Thymus (tissue), 11 donors: ENCODE data around the gene ANXA9. TPM values are rescaled to one million over a fixed set of nuclear protein-coding genes. Genes with fewer than 3 reads are reported as not detected.

Experiments used
- DNase-seq, 9 donors: peaks; one replicate each; pipeline ENCODE4 v3.0.0-alpha.2; 2013; ENCODE audit warnings: low spot score in 9 of 9, low read depth in 6 of 9, missing footprints in 1 of 9
- H3K27ac ChIP-seq, 2 donors: one replicate each; pipeline ENCODE4 v1.5.1; 2013; ENCODE audit warnings: control low read depth in 1 of 2, low read depth in 1 of 2, low read length in 1 of 2, mild to moderate bottlenecking in 1 of 2, moderate library complexity in 1 of 2
- H3K27me3 ChIP-seq, 2 donors: one replicate each; pipeline ENCODE4 v1.5.1; 2013; ENCODE audit warnings: low read length in 1 of 2; ENCODE audit not compliant: control insufficient read depth in 2 of 2, insufficient read depth in 1 of 2
- H3K36me3 ChIP-seq, 2 donors: one replicate each; pipeline ENCODE4 v1.5.1; 2013; ENCODE audit warnings: low read length in 1 of 2, mild to moderate bottlenecking in 1 of 2, moderate library complexity in 1 of 2; ENCODE audit not compliant: control insufficient read depth in 2 of 2, insufficient read depth in 2 of 2
- H3K4me1 ChIP-seq, 2 donors: one replicate each; pipeline ENCODE4 v1.5.1; 2013; ENCODE audit warnings: low read length in 2 of 2; ENCODE audit not compliant: control insufficient read depth in 2 of 2, insufficient read depth in 2 of 2
- H3K4me3 ChIP-seq, 2 donors: one replicate each; pipeline ENCODE4 v1.5.1; 2013; ENCODE audit warnings: low read length in 2 of 2, control low read depth in 1 of 2, mild to moderate bottlenecking in 1 of 2
- H3K9me3 ChIP-seq, 2 donors: one replicate each; pipeline ENCODE4 v1.5.1; 2013; ENCODE audit warnings: low read length in 1 of 2, mild to moderate bottlenecking in 1 of 2; ENCODE audit not compliant: control insufficient read depth in 2 of 2, insufficient read depth in 1 of 2
- WGBS: extraction: QIAGEN DNeasy Blood & Tissue Kit; methylation state at CpG from one replicate; pipeline ENCODE4 v1.1.7; 2013; 5-methylcytosine and 5-hydroxymethylcytosine counted together
- polyA plus RNA-seq: library from polyadenylated mRNA; stranded (reverse); fragments of 200-250 nt; gene quantifications from one replicate; pipeline ENCODE4 v1.2.3, GENCODE V29; 2013
- total RNA-seq: library from RNA; stranded (reverse); fragments of 120-200 nt; gene quantifications from one replicate; pipeline ENCODE4 v1.2.4, GENCODE V29; 2013
- donor health status: healthy.

ANXA9 gene
- total and polyA plus RNA-seq, 2 donors: 0.14 to 2.1 TPM

GRCh38 chr1:151008244-151009205 is 26.4 kb downstream of the ANXA9 start, which contains the start of gene PRUNE1:
Gene PRUNE1 (plus strand): TSS chr1:151008449. CDS start chr1:151008633, 184 bp downstream.
- Histone ChIP-seq H3K9me3 (no peaks in the 10 kb centered on the region), H3K27ac (peak within 1 kb of the TSS; percentile 84), H3K4me3 (peak within 1 kb of the TSS; percentile 81 to 93), H3K27me3 (no peaks in the 10 kb centered on the region), H3K36me3 (peaks cover 3 to 6% of the 10 kb centered on the region in 2 donors), H3K4me1 (peaks cover 37 to 54% of the 10 kb centered on the region in 2 donors)
- WGBS: under 1% methylated on average over 69 of the region's 69 CpGs
- DNase-seq: peak; percentile 86 to 97 (median 90)

GRCh38 chr1:151009206-151009587 is 27.1 kb downstream of the ANXA9 start:
- Histone ChIP-seq H3K4me3 (peak overlapping the region; percentile 81 to 93), H3K36me3 (peaks cover 3 to 6% of the 10 kb centered on the region in 2 donors), H3K27me3 (no peaks in the 10 kb centered on the region), H3K9me3 (no peaks in the 10 kb centered on the region), H3K27ac (no peak overlapping the region), H3K4me1 (peaks cover 37 to 48% of the 10 kb centered on the region in 2 donors)
- 90% methylated on average over 3 of the region's 3 CpGs for WGBS
- no peak for DNase-seq

GRCh38 chr1:151009674-151010345 is 27.7 kb downstream of the ANXA9 start:
- Histone ChIP-seq H3K9me3 (no peaks in the 10 kb centered on the region), H3K36me3 (peaks cover 3 to 6% of the 10 kb centered on the region in 2 donors), H3K27ac (no peak overlapping the region), H3K4me3 (no peak overlapping the region), H3K4me1 (peaks cover 37 to 45% of the 10 kb centered on the region in 2 donors), H3K27me3 (no peaks in the 10 kb centered on the region)
- WGBS: 98% methylated on average over 8 of the region's 8 CpGs
- DNase-seq: no peak

GRCh38 chr1:151010346-151010726 is 28.2 kb downstream of the ANXA9 start:
- peaks cover 3 to 6% of the 10 kb centered on the region in 2 donors for H3K36me3 ChIP-seq
- H3K4me3 ChIP-seq: no peak overlapping the region
- no peaks in the 10 kb centered on the region for H3K9me3 ChIP-seq
- H3K27me3 ChIP-seq: no peaks in the 10 kb centered on the region
- 97% methylated on average over 3 of the region's 3 CpGs for WGBS
- no peak for DNase-seq
- H3K4me1 ChIP-seq: peaks cover 37 to 44% of the 10 kb centered on the region in 2 donors
- no peak overlapping the region for H3K27ac ChIP-seq

- Histone ChIP-seq H3K36me3 (peaks cover 3 to 6% of the 10 kb centered on the region in 2 donors), H3K4me3 (no peak overlapping the region), H3K27ac (peak overlapping the region in 1 of 2 donors; percentile 7), H3K4me1 (peaks cover 29 to 34% of the 10 kb centered on the region in 2 donors), H3K9me3 (no peaks in the 10 kb centered on the region), H3K27me3 (no peaks in the 10 kb centered on the region)
- no peak for DNase-seq
- 69% methylated on average over 4 of the region's 4 CpGs for WGBS
These were observed 29.2 kb downstream of the ANXA9 start for GRCh38 chr1:151011154-151011850.

- Histone ChIP-seq H3K9me3 (no peaks in the 10 kb centered on the region), H3K36me3 (peaks cover 3 to 7% of the 10 kb centered on the region in 2 donors), H3K27me3 (no peaks in the 10 kb centered on the region), H3K4me3 (no peak overlapping the region), H3K4me1 (peaks cover 16 to 18% of the 10 kb centered on the region in 2 donors), H3K27ac (no peak overlapping the region)
- DNase-seq: no peak
- 99% methylated on average over 14 of the region's 14 CpGs for WGBS
These were observed 30.8 kb downstream of the ANXA9 start for GRCh38 chr1:151012684-151013471.

- H3K9me3 ChIP-seq: no peaks in the 10 kb centered on the region
- H3K27me3 ChIP-seq: no peaks in the 10 kb centered on the region
- DNase-seq: no peak
- H3K4me3 ChIP-seq: no peak overlapping the region
- H3K27ac ChIP-seq: no peak overlapping the region
- peaks cover 3 to 12% of the 10 kb centered on the region in 2 donors for H3K36me3 ChIP-seq
- peaks cover 13 to 15% of the 10 kb centered on the region in 2 donors for H3K4me1 ChIP-seq
- 97% methylated on average over 2 of the region's 2 CpGs for WGBS
These were observed 31.4 kb downstream of the ANXA9 start for GRCh38 chr1:151013518-151013917.

- WGBS: 22% methylated on average over 6 of the region's 6 CpGs
- no peaks in the 10 kb centered on the region for H3K4me1 ChIP-seq
- H3K36me3 ChIP-seq: peaks cover 25 to 45% of the 10 kb centered on the region in 2 donors
- peak in 7 of 9 donors; percentile 65 to 88 (median 77) for DNase-seq
- H3K27ac ChIP-seq: no peak overlapping the region
- no peaks in the 10 kb centered on the region for H3K9me3 ChIP-seq
- no peak overlapping the region for H3K4me3 ChIP-seq
- no peaks in the 10 kb centered on the region for H3K27me3 ChIP-seq
These were observed 42.6 kb downstream of the ANXA9 start for GRCh38 chr1:151024540-151025146.
